OCI-LY1 (cell line): ENCODE results near the gene RAMP3.

Experiments used
- H2AFZ ChIP-seq: fragments of 200-600 bp; sonication (generic), shearing (Covaris generic); 2 replicates; pipeline ENCODE4 v1.6.0; 2014; ENCODE audit warnings: antibody characterized with exemption, mild to moderate bottlenecking, low read length
- H3F3A ChIP-seq: fragments of 200-600 bp; sonication (generic), shearing (Covaris generic); 2 replicates; pipeline ENCODE4 v1.6.0; 2014; ENCODE audit warnings: mild to moderate bottlenecking, antibody characterized with exemption, low read length, moderate library complexity; ENCODE audit not compliant: insufficient read depth
- H3K27ac ChIP-seq: fragments of 200-600 bp; sonication (generic); 2 replicates; pipeline ENCODE4 v1.5.1; 2014; ENCODE audit warnings: low read length, mixed run types, mild to moderate bottlenecking, low read depth; ENCODE audit not compliant: poor library complexity, severe bottlenecking
- H3K27me3 ChIP-seq: fragments of 200-600 bp; sonication (generic); 2 replicates; pipeline ENCODE4 v1.6.0; 2014; ENCODE audit warnings: antibody characterized with exemption, mild to moderate bottlenecking, low read length, moderate library complexity; ENCODE audit not compliant: insufficient read depth
- H3K36me3 ChIP-seq: fragments of 200-600 bp; sonication (generic); 2 replicates; pipeline ENCODE4 v1.6.1; 2014; ENCODE audit warnings: mild to moderate bottlenecking, antibody characterized with exemption, low read length, moderate library complexity, mixed read lengths; ENCODE audit not compliant: insufficient read depth
- H3K4me1 ChIP-seq: fragments of 200-600 bp; sonication (generic); 2 replicates; pipeline ENCODE4 v1.5.1; 2014; ENCODE audit warnings: mild to moderate bottlenecking, low read length, moderate library complexity; ENCODE audit not compliant: insufficient read depth, severe bottlenecking
- H3K4me2 ChIP-seq: fragments of 200-600 bp; sonication (generic), shearing (Covaris generic); 2 replicates; pipeline ENCODE4 v1.6.1; 2014; ENCODE audit warnings: low read length
- H3K4me3 ChIP-seq: fragments of 200-600 bp; sonication (generic); 2 replicates; pipeline ENCODE4 v1.5.1; 2014; ENCODE audit warnings: low read length, low read depth, mild to moderate bottlenecking, mixed read lengths; ENCODE audit not compliant: poor library complexity, severe bottlenecking
- H3K79me2 ChIP-seq: fragments of 200-600 bp; shearing (Covaris generic); 2 replicates; pipeline ENCODE4 v1.6.1; 2016; ENCODE audit warnings: mixed run types, low read length, mixed read lengths; ENCODE audit not compliant: insufficient read depth
- H3K9ac ChIP-seq: fragments of 200-600 bp; sonication (generic), shearing (Covaris generic); 2 replicates; pipeline ENCODE4 v1.6.1; 2014; ENCODE audit warnings: mild to moderate bottlenecking, low read length, mixed read lengths
- H3K9me2 ChIP-seq: fragments of 200-600 bp; sonication (generic), shearing (Covaris generic); 2 replicates; pipeline ENCODE4 v1.6.1; 2014; ENCODE audit warnings: low read depth, mild to moderate bottlenecking, low read length, mixed read lengths
- H3K9me3 ChIP-seq: fragments of 200-600 bp; shearing (Covaris generic); 2 replicates; pipeline ENCODE4 v1.6.1; 2014; ENCODE audit warnings: low read length, mixed read lengths
- H4K20me1 ChIP-seq: fragments of 200-600 bp; sonication (generic), shearing (Covaris generic); 2 replicates; pipeline ENCODE4 v1.6.0; 2016; ENCODE audit warnings: mild to moderate bottlenecking, low read length; ENCODE audit not compliant: insufficient read depth
- CTCF ChIP-seq: fragments of 200-600 bp; sonication (generic), shearing (Covaris generic); IDR thresholded peaks from 2 replicates; pipeline ENCODE4 v1.5.1; 2017; ENCODE audit warnings: mild to moderate bottlenecking, antibody characterized with exemption, low read length, moderate library complexity, mixed read lengths
- EZH2 ChIP-seq: fragments of 200-600 bp; sonication (generic), shearing (Covaris generic); IDR thresholded peaks from 2 replicates; pipeline ENCODE4 v1.8.0; 2017; ENCODE audit warnings: borderline replicate concordance, mixed run types, mild to moderate bottlenecking, antibody characterized with exemption, low read length, moderate library complexity, mixed read lengths

RAMP3 gene

GRCh38 chr7:45171946-45172345 lies 14.4 kb downstream of the RAMP3 start:
- TF ChIP-seq CTCF: no peak
- TF ChIP-seq EZH2: no peak
- H3K79me2 ChIP-seq: no peaks in the 10 kb centered on the region
- no peak overlapping the region for H2AFZ ChIP-seq

GRCh38 chr7:45173596-45174327 lies 16.2 kb downstream of the RAMP3 start:
- no peak overlapping the region for H2AFZ ChIP-seq
- TF ChIP-seq CTCF: no peak
- no peaks in the 10 kb centered on the region for H3K79me2 ChIP-seq
- no peaks in the 10 kb centered on the region for H3K36me3 ChIP-seq
- H3K9me2 ChIP-seq: no peaks in the 10 kb centered on the region
- H3K4me2 ChIP-seq: no peak overlapping the region
- no peaks in the 10 kb centered on the region for H3K4me1 ChIP-seq
- H3K27me3 ChIP-seq: no peaks in the 10 kb centered on the region; the same call in 1 of the 2 replicates
- no peak overlapping the region for H3K4me3 ChIP-seq
- H4K20me1 ChIP-seq: no peaks in the 10 kb centered on the region
- no peaks in the 10 kb centered on the region for H3F3A ChIP-seq
- H3K9ac ChIP-seq: no peak overlapping the region
- peaks cover 3% of the 10 kb centered on the region; the same call in 1 of the 2 replicates for H3K9me3 ChIP-seq
- H3K27ac ChIP-seq: no peak overlapping the region

More at GRCh38 chr7:45171946-45172345, 14.4 kb downstream of the RAMP3 start:
- Histone ChIP-seq H3K27ac (no peak overlapping the region), H3K4me2 (no peak overlapping the region), H4K20me1 (no peaks in the 10 kb centered on the region), H3K27me3 (no peaks in the 10 kb centered on the region; the same call in 1 of the 2 replicates), H3K4me3 (no peak overlapping the region), H3K36me3 (no peaks in the 10 kb centered on the region), H3K9me3 (peaks cover 6% of the 10 kb centered on the region; the same call in 1 of the 2 replicates), H3K9me2 (no peaks in the 10 kb centered on the region), H3K4me1 (no peaks in the 10 kb centered on the region), H3K9ac (no peak overlapping the region), H3F3A (no peaks in the 10 kb centered on the region)

GRCh38 chr7:45174328-45174610 lies 16.7 kb downstream of the RAMP3 start:
- H3K4me3 ChIP-seq: no peak overlapping the region
- TF ChIP-seq EZH2 (no peak), CTCF (no peak)

More at GRCh38 chr7:45174328-45174610, 16.7 kb downstream of the RAMP3 start:
- H3K9ac ChIP-seq: no peak overlapping the region
- no peaks in the 10 kb centered on the region for H3K4me1 ChIP-seq
- no peaks in the 10 kb centered on the region for H3K79me2 ChIP-seq
- H3K36me3 ChIP-seq: no peaks in the 10 kb centered on the region
- H4K20me1 ChIP-seq: no peaks in the 10 kb centered on the region
- no peaks in the 10 kb centered on the region for H3K27me3 ChIP-seq
- H3F3A ChIP-seq: no peaks in the 10 kb centered on the region
- H2AFZ ChIP-seq: no peak overlapping the region
- no peak overlapping the region for H3K4me2 ChIP-seq
- H3K27ac ChIP-seq: no peak overlapping the region
- H3K9me3 ChIP-seq: no peaks in the 10 kb centered on the region
- no peaks in the 10 kb centered on the region for H3K9me2 ChIP-seq
